Iris pigment epithelial cell (primary cell): ENCODE results near the gene FANCD2.
"Not testable (repeated sequence)": the region's sequence is repeated elsewhere in the genome, so short reads cannot be mapped to it uniquely, and the experiment has no call there.

Experiments
- DNase-seq: peaks from one replicate; pipeline ENCODE4 v3.0.0-alpha.2; 2011; ENCODE audit warnings: low read depth

FANCD2 gene

DNA sequence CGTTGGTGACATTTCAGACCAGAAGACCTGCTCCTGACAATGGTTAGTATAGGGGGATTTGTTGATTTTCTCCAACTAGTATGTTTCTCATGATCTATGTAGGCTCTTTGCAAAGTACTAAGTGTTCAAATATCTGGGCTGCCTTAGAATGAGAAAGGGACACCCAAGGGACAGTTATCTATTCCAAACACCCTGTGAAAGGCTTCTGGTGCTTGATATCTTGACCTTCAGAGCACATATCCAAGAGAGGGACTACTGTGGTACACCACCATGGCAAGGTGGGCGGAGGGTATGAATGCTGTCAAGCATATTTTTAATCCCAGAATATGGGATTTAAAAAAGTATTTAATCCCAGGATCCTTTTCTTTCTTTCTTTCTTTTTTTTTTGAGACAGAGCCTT is 80.7 kb downstream of the FANCD2 start:
- DNase-seq = no peak

DNA sequence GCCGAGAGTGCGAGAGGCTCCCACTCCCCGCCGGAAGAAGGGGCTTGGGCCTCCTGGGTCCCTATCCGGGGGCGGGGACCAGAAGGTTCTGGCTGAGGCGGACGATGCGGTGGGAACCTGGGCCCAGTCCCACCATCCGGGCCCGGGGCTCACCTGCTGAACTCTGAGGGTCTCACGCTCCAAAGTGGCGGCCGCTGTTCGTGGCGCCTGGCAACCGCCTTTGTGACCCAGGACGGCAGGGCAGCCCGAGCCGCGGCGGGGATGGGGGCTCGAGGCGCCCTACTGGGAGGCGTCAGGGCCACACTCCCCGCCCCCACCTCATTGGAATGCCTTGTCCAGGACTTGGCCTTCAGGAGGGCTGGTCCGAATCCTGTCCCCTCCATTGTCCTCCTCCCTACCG is 81.9 kb downstream of the FANCD2 start, which contains the start of gene FANCD2OS:
Gene FANCD2OS, minus strand, starts transcription at position 165 of the 400 bp plus-strand sequence. CDS start 3,481 bp downstream, outside the sequence.
- DNase-seq = no peak

DNA sequence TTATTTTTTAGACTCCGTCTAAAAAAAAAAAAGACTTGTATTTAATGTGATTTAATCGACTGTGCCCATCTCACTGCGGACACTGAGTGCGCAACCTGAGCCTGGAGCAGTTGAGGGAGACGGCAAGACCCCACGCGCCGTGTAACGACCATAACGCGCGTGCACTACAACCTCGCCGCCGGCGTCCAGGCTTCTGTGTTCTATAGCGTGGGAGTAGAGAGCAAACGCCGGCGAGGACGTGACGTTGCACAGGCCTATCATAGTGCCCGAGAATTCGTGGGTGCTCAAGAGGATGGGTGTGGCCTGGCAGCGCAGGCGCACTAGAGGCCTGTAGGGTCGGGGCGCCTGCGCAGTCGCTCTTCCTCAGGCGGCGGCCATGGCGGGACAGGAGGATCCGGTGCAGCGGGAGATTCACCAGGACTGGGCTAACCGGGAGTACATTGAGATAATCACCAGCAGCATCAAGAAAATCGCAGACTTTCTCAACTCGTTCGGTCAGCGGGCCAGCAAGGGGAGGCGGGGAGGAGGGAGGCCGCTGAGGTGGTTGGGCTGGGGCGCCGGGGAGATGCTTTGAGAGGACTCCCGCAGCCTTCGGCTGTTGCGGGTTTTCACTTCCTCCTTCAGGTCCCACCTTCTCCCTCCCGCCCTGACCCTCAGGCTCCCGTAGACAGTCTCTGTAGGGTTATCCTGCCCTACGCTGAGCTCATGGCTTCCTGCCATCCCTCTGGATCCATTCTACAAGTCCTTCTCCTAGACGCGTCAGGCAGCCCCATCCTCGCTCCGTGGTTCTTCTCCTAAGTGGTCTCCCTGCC is 89.3 kb downstream of the FANCD2 start, which contains the start of gene BRK1:
Gene BRK1, plus strand, starts transcription at position 350 of the 812 bp plus-strand sequence. Its CDS starts 27 bp downstream, at position 377.
- peak; percentile 96 for DNase-seq

DNA sequence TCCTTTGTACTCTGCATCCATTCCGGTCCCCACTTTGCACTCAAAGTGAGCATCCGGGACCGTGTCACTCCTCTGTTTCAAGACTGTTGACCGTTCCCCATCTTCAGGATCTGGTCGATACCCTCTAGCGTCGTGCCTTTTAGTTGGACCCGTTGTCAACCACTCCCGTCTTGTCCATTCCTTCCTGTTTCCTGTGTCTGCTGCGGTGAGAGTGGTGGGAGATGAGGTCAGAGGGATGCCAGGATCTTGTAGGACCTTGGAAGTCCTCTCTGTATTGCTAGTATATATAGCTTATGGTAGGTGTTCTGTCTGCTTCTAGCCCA is 89.9 kb downstream of the FANCD2 start:
- DNase-seq = peak; percentile 50

DNA sequence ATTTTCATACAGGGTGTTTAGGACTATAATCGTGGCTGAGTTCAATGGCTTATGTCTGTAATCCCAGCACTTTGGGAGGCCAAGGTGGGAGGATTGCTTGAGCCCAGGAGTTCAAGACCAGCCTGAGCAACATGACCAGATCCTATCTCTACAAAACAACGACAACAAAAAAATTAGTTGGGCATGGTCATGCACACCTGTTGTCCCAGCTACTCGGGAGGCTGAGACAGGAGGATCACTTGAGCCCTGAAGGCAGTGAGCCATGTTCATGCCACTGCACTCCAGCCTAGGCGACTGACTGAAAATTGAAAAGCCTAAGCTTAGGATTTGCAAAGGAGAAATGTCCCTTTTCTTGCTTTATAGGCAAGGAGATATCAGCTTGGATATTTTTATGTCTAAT is 90.7 kb downstream of the FANCD2 start:
- DNase-seq = no peak

DNA sequence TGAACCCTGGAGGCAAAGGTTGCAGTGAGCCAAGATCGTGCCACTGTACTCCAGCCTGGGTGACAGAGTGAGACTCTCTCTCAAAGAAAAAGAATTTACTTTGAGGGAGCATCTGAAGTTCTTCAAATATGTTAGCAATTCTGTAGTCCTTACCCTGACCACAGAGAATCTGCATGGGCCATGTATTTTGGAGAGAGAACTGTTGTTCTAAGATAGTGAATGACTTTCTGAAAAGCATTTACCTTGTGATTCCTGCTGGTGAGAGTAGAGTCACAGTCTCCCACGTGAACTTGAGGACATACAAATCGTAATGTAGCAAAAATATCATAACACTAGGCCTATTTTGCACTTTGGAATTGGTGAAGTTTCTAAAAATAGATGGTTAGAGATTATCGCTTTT is 93.1 kb downstream of the FANCD2 start:
- DNase-seq = no peak

DNA sequence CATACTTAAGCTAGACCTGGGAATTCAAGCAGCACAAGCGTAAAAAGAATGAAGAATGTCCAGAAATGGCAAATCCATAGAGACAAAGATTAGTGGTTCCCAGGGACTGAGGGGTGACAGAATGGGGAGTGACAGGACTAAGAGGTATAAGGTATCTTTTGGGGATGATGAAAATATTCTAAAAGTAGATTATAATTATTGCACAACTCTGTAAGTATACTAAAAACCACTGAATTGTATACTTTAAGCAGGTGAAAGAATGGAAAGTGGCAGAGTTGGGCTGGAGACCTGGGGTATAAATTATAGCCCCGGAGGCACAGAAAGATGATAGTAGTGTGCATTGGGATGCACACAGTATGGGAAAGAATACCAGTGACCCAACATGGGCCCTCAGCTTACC is 94.8 kb downstream of the FANCD2 start:
- DNase-seq = no peak

DNA sequence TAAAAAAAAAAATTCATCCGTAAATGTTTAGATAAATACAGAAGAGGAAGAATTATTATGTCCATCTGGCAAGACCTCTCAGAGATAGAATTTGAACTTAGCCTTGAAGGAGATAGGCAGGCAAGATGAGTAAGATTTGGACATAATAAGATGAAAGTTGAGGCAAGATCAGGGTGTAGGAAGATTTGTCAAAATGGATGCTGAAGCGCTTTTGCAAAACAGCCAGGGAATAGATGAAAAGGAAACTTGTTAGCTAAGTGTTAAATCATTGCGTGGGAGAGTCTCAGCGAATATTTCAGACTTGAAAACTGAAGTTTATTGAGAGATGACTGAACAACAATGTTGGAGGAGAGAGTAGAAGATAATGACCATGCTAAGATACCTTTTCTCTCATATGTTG is 96.5 kb downstream of the FANCD2 start:
- no peak for DNase-seq

DNA sequence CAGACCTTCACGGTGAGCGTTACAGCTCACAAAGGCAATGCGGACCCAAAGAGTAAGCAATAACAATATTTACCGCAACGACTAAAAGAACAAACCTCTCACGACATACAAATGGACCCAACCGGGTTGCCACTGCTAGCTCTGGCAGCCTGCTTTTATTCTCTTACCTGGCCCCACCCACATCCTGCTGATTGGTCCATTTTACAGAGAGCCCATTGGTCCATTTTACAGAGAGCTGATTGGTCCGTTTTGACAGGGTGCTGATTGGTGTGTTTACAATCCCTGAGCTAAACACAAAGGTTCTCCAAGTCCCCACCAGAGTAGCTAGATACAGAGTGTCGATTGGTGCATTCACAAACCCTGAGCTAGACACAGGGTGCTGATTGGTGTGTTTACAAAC is 109.6 kb downstream of the FANCD2 start:
- not testable (repeated sequence) for DNase-seq

DNA sequence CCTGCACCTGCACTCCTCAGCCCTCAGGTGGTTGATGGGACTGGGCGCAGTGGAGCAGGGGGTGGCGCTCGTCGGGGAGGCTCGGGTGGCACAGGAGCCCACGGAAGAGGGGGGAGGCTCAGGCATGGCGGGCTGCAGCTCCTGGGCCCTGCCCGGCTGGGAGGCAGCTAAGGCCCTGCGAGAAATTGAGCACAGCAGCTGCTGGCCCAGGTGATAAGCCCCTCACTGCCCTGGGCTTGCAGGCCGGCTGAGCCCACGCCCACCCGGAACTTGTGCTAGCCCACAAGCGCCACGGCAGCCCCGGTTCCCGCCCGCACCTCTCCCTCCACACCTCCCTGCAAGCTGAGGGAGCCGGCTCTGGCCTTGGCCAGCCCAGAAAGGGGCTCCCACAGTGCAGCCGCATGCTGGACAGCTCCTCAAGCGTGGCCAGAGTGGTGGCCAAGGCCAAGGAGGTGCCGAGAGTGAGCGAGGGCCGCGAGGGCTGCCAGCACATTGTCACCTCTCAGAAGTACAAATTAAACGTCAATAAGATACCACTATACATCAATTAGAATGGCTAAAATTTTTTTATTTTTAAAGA is 110.3 kb downstream of the FANCD2 start:
- no peak for DNase-seq

DNA sequence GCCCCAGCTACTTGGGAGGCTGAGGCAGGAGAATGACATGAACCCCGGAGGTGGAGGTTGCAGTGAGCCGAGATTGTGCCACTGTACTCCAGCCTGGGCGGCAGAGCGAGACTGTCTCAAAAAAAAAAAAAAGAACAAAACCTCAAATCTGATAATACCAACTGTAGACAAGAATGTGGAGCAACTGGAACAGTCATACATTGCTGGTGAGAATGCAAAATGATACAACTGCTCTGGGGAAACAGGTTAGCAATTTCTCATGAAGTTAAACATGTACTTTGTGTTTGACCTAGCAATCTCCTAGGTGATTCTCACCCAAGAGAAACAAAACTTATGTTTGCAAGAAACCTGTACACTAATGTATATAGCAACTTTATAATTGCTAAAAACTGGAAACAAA is 110.9 kb downstream of the FANCD2 start:
- DNase-seq = peak; percentile 11

DNA sequence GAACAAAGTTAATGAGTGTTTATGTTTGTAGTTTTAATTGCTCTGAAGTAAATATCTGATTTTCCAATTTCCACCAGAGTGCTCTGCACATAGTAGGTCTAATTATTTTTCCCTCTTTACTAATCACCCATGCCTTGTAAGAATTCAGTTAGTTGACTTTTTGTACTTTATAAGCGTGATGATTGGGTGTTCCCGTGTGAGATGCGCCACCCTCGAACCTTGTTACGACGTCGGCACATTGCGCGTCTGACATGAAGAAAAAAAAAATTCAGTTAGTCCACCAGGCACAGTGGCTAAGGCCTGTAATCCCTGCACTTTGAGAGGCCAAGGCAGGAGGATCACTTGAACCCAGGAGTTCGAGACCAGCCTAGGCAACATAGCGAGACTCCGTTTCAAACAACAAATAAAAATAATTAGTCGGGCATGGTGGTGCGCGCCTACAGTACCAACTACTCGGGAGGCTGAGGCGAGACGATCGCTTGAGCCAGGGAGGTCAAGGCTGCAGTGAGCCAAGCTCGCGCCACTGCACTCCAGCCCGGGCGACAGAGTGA is 114.8 kb downstream of the FANCD2 start:
- DNase-seq = no peak

DNA sequence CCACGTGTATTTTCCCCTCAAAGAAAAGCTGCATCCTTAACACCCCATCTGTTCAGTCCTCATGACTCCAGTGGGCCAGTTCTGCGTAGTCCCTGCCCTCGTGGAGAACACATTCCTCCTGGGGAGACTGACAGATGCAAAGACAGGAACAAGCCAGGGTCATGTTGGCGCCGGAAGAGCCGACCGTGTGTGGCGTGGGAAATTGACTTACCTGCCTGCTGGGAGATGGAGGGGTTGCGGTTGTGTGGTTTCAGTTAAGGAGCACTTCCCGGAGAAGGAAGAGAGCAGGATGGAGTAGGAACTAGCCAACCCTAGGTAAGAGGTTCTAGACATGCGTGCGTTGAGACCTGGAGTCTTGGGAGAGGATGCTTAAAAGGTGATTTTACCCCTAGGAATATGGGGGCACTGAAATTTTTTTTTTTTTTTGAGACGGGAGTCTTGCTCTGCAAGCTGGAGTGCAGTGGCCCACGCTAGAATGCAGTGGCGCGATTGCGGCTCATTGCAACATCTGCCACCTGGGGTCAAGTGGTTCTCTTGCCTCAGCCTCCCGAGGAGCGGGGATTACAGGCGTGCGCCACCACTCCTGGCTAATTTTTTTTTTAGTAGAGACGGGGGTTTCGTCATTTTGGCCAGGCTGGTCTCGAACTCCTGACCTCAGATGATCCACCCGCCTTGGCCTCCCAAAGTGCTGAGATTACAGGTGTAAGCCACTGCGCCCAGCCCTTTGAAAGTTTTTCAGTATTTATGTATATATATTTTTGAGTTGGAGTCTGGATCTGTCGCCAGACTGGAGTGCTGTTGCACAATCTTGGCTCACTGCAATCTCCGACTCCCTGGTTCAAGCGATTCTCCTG is 116.7 kb downstream of the FANCD2 start:
- peak; percentile 36 for DNase-seq

DNA sequence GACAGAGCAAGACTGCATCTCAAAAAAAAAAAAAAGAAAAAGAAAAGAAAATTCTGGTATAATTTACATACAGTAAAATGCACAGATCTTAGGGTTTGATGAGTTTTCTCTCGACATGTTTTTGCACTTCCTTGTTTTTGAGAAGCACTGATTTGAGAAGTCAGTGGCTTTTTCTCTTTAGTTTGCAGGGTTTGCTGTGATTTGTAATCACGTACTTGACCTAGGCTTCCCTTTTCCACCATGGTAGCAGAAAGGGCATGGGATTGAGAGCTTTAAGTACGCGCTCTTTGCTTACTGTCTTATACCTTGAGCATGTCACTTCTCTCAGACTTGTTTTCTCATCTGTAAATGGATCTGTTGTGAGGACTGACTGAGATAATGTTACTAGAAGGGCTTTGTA is 119.4 kb downstream of the FANCD2 start:
- no peak for DNase-seq

DNA sequence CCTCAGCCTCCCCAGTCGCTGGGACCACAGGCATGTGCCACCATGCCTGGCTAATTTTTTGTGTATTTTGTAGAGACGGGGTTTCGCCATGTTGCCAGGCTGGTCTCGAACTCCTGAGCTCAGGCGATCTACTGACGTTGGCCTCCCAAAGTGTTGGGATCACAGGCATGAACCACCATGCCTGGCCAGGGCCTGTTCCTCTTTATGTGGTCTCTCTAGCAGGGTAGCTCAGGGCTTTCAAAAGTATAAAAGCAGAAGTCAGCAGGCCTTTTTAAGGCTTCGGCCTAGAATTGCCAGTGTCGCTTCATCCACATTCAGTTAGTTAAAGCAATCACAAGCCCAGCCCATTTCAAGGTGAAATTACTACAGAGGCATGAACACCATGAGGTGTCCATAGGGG is 123.0 kb downstream of the FANCD2 start:
- DNase-seq = no peak

DNA sequence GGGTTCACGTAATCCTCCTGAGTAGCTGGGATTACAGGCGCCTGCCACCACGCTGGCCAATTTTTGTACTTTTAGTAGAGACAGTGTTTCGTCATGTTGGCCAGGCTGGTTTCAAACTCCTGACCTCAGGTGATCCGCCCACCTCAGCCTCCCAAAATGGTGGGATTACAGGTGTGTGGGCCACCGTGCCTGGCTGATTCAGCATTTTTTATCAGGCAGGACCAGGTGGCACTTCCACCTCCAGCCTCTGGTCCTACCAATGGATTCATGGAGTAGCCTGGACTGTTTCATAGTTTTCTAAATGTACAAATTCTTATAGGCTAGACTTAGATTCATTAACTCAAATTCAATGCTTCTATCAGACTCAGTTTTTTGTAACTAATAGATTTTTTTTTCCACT is 124.8 kb downstream of the FANCD2 start:
- DNase-seq = no peak
